Activated T-helper 1 cell treated with Interleukin-2 at 50 U/mL for 16 hours (primary cell): ENCODE results near the gene IFT43.

ENCODE experiments used
- DNase-seq: peaks from one replicate; pipeline ENCODE4 v3.0.0-alpha.2; 2020; ENCODE audit warnings: low read depth

The IFT43 gene

GRCh38 chr14:76080471-76080870 is 94.9 kb downstream of the IFT43 start:
- no peak for DNase-seq

- DNase-seq: no peak
Measured at GRCh38 chr14:76081642-76082041, 96.1 kb downstream of the IFT43 start.

GRCh38 chr14:76083796-76084765 is 98.5 kb downstream of the IFT43 start:
- DNase-seq: no peak

- DNase-seq: no peak
Measured at GRCh38 chr14:76085358-76085757, 99.8 kb downstream of the IFT43 start.

- no peak for DNase-seq
Measured at GRCh38 chr14:76086636-76087035, 101.1 kb downstream of the IFT43 start.

- no peak for DNase-seq
Measured at GRCh38 chr14:76088326-76088725, 102.8 kb downstream of the IFT43 start.

GRCh38 chr14:76088771-76089571 is 103.4 kb downstream of the IFT43 start:
- DNase-seq: no peak

- no peak for DNase-seq
Measured at GRCh38 chr14:76089575-76089974, 104.0 kb downstream of the IFT43 start.

- DNase-seq: no peak
Measured at GRCh38 chr14:76090616-76091391, 105.2 kb downstream of the IFT43 start.

- no peak for DNase-seq
Measured at GRCh38 chr14:76093077-76093476, 107.5 kb downstream of the IFT43 start.

- no peak for DNase-seq
Measured at GRCh38 chr14:76096257-76096656, 110.7 kb downstream of the IFT43 start.

- DNase-seq: no peak
Measured at GRCh38 chr14:76097547-76097946, 112.0 kb downstream of the IFT43 start.

GRCh38 chr14:76098047-76098446 is 112.5 kb downstream of the IFT43 start:
- DNase-seq: no peak

GRCh38 chr14:76098916-76099675 is 113.5 kb downstream of the IFT43 start:
- no peak for DNase-seq

GRCh38 chr14:76100236-76100635 is 114.7 kb downstream of the IFT43 start:
- no peak for DNase-seq

GRCh38 chr14:76101391-76102379 is 116.1 kb downstream of the IFT43 start:
- no peak for DNase-seq

GRCh38 chr14:76104802-76105355 is 119.3 kb downstream of the IFT43 start:
- DNase-seq: no peak

- DNase-seq: no peak
Measured at GRCh38 chr14:76106188-76106587, 120.6 kb downstream of the IFT43 start.

GRCh38 chr14:76109087-76109880 is 123.7 kb downstream of the IFT43 start:
- no peak for DNase-seq
